Measurements from ENCODE around the gene LCLAT1.

LCLAT1 gene

GRCh38 chr2:30664761-30665358 lies 217.8 kb downstream of the LCLAT1 start:
- no peak overlapping the region for H3K4me3 ChIP-seq (replicated peaks; ENCODE audit: insufficient read depth, low read length)
- no peak for DNase-seq (ENCODE audit: low read depth in 1 of 2, low spot score in 1 of 2)
- H3K27ac ChIP-seq (replicated peaks) = no peak overlapping the region
- no peaks in the 10 kb centered on the region for H3K27me3 ChIP-seq (ENCODE audit: insufficient read depth, poor library complexity, severe bottlenecking)
- no peak for TF ChIP-seq CTCF (IDR thresholded peaks at IDR 0.05; ENCODE audit: insufficient read depth, low read length)
- no peak for TF ChIP-seq SPI1 (IDR thresholded peaks at IDR 0.05; ENCODE audit: borderline replicate concordance, low read depth)
- TF ChIP-seq POLR2AphosphoS5 (IDR thresholded peaks at IDR 0.05; ENCODE audit: low read depth) = no peak
- TF ChIP-seq REST (IDR thresholded peaks at IDR 0.05; ENCODE audit: insufficient replicate concordance, low read depth) = no peak
- no peak for TF ChIP-seq GABPA (IDR thresholded peaks at IDR 0.05; ENCODE audit: low read depth)

GRCh38 chr2:30665761-30666265 lies 218.8 kb downstream of the LCLAT1 start:
- TF ChIP-seq GABPA (IDR thresholded peaks at IDR 0.05; ENCODE audit: low read depth) (no peak), POLR2AphosphoS5 (IDR thresholded peaks at IDR 0.05; ENCODE audit: low read depth) (no peak), CTCF (IDR thresholded peaks at IDR 0.05; ENCODE audit: insufficient read depth, low read length) (no peak), SPI1 (IDR thresholded peaks at IDR 0.05; ENCODE audit: borderline replicate concordance, low read depth) (no peak), REST (IDR thresholded peaks at IDR 0.05; ENCODE audit: insufficient replicate concordance, low read depth) (no peak)
- no peaks in the 10 kb centered on the region for H3K27me3 ChIP-seq (ENCODE audit: insufficient read depth, poor library complexity, severe bottlenecking)
- no peak overlapping the region for H3K27ac ChIP-seq (replicated peaks)
- DNase-seq (ENCODE audit: low read depth in 1 of 2, low spot score in 1 of 2) = no peak
- H3K4me3 ChIP-seq (replicated peaks; ENCODE audit: insufficient read depth, low read length) = no peak overlapping the region

- no peak overlapping the region for H3K4me3 ChIP-seq (replicated peaks; ENCODE audit: insufficient read depth, low read length)
- no peaks in the 10 kb centered on the region for H3K27me3 ChIP-seq (ENCODE audit: insufficient read depth, poor library complexity, severe bottlenecking)
- H3K27ac ChIP-seq (replicated peaks) = no peak overlapping the region
- peak; percentile 80 for TF ChIP-seq SPI1 (IDR thresholded peaks at IDR 0.05; ENCODE audit: borderline replicate concordance, low read depth)
- TF ChIP-seq POLR2AphosphoS5 (IDR thresholded peaks at IDR 0.05; ENCODE audit: low read depth) = no peak
- no peak for TF ChIP-seq REST (IDR thresholded peaks at IDR 0.05; ENCODE audit: insufficient replicate concordance, low read depth)
- no peak for TF ChIP-seq GABPA (IDR thresholded peaks at IDR 0.05; ENCODE audit: low read depth)
- TF ChIP-seq CTCF (IDR thresholded peaks at IDR 0.05; ENCODE audit: insufficient read depth, low read length) = no peak
- peak; percentile 17 to 56 for DNase-seq (ENCODE audit: low read depth in 1 of 2, low spot score in 1 of 2)
Observed at GRCh38 chr2:30666266-30666874, 219.3 kb downstream of the LCLAT1 start.

Data from HL-60 (cell line).